DOHH2 (cell line): Measurements from ENCODE around the gene PIGA.

Experiments used
- EZH2phosphoT487 ChIP-seq: fragments of 200-600 bp; sonication (generic); IDR thresholded peaks from 2 replicates; pipeline ENCODE4 v1.6.1; 2017; ENCODE audit warnings: borderline replicate concordance, mild to moderate bottlenecking, antibody characterized with exemption, low read length, moderate library complexity, mixed read lengths
- TF ChIP-seq, protein P1 (sequence below): fragments of 200-600 bp; sonication (generic); IDR thresholded peaks from one replicate; pipeline ENCODE4 v1.5.1; 2014; ENCODE audit warnings: antibody characterized with exemption, mild to moderate bottlenecking, low read depth, low read length; ENCODE audit not compliant: poor library complexity, severe bottlenecking

GRCh38 chrX:15344106-15344505 lies 8.8 kb upstream of the PIGA start:
- TF ChIP-seq, protein P1, sequence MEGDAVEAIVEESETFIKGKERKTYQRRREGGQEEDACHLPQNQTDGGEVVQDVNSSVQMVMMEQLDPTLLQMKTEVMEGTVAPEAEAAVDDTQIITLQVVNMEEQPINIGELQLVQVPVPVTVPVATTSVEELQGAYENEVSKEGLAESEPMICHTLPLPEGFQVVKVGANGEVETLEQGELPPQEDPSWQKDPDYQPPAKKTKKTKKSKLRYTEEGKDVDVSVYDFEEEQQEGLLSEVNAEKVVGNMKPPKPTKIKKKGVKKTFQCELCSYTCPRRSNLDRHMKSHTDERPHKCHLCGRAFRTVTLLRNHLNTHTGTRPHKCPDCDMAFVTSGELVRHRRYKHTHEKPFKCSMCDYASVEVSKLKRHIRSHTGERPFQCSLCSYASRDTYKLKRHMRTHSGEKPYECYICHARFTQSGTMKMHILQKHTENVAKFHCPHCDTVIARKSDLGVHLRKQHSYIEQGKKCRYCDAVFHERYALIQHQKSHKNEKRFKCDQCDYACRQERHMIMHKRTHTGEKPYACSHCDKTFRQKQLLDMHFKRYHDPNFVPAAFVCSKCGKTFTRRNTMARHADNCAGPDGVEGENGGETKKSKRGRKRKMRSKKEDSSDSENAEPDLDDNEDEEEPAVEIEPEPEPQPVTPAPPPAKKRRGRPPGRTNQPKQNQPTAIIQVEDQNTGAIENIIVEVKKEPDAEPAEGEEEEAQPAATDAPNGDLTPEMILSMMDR, result no peak
- no peak for TF ChIP-seq EZH2phosphoT487
